Stomach (tissue), 4 donors: ENCODE results near the gene HS6ST1.

ENCODE experiments used
- EP300 ChIP-seq: sonication (generic); formaldehyde crosslinking; IDR thresholded peaks from one replicate; pipeline ENCODE4 v1.6.1; 2017; ENCODE audit warnings: antibody characterized with exemption
- TF ChIP-seq, protein P1 (sequence below), 7 experiments: fragments of 450-650 bp in 4 of 7; fragments of 200-600 bp in 3 of 7; sonication (generic) in 3 of 7; IDR thresholded peaks; one replicate each; pipeline ENCODE4 v1.5.1; 2016 to 2019; ENCODE audit warnings: antibody characterized with exemption in 7 of 7, control low read depth in 2 of 7, mild to moderate bottlenecking in 1 of 7

DNA sequence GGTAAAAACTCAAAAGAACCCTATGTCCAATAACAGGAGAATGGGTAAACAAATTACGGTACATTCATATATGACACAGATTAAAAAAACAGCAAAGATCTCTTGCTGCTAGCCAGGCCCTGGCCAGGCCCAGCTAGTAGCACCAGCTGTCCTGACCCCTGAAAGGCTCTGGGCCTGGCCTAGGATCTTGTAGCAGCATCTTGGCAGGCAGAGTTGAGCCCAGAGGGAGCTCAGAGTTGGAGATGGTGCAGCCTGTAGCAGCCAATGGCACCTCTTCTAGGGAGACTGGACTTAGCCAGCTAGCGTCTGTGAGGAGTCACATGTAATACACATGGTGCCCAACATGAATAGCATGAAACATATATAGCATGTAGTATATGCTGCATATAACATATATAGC, 69.1 kb downstream of the HS6ST1 start:
- TF ChIP-seq EP300, result no peak
- TF ChIP-seq, protein P1, sequence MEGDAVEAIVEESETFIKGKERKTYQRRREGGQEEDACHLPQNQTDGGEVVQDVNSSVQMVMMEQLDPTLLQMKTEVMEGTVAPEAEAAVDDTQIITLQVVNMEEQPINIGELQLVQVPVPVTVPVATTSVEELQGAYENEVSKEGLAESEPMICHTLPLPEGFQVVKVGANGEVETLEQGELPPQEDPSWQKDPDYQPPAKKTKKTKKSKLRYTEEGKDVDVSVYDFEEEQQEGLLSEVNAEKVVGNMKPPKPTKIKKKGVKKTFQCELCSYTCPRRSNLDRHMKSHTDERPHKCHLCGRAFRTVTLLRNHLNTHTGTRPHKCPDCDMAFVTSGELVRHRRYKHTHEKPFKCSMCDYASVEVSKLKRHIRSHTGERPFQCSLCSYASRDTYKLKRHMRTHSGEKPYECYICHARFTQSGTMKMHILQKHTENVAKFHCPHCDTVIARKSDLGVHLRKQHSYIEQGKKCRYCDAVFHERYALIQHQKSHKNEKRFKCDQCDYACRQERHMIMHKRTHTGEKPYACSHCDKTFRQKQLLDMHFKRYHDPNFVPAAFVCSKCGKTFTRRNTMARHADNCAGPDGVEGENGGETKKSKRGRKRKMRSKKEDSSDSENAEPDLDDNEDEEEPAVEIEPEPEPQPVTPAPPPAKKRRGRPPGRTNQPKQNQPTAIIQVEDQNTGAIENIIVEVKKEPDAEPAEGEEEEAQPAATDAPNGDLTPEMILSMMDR (IDR thresholded peaks at IDR 0.05), result no peak
